ENCODE results near the gene HNRNPA3. TPM values are rescaled to one million over a fixed set of nuclear protein-coding genes. Genes with fewer than 3 reads are reported as not detected.

Gene HNRNPA3
- total and polyA plus RNA-seq, 2 donors (not counting 3 experiments of a cell fraction or from before 2014, with no cell fraction given): 57.5 to 316 TPM

DNA sequence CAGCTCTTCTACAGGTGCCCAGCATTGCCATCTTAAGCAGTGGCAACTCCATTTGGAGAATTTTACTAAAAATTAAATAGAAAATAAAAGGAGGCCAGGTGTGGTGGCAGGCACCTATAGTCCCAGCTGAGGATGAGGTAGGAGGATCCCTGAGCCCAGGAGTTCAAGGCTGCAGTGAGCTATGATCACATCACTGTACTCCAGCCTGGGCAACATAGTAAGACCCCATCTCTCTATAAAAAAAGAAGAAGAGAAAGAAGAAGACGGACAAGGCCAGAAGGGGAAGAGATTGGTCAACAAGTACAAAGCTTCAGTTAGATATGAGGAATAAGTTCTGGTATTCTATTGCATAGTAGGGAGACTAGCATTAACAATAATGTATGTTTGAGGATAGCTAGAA, 21.7 kb upstream of the HNRNPA3 start:
- TF ChIP-seq EZH2 (IDR thresholded peaks at IDR 0.05; ENCODE audit: borderline replicate concordance, low read depth, low read length, severe bottlenecking) (no peak), CTCF (IDR thresholded peaks at IDR 0.05; ENCODE audit: extremely low read depth in 1 of 2, insufficient read depth in 1 of 2, low read depth in 1 of 2, low read length in 2 of 2) (no peak), JUN (IDR thresholded peaks at IDR 0.05; ENCODE audit: borderline replicate concordance, insufficient read depth, insufficient read length, low read depth) (no peak), MYC (IDR thresholded peaks at IDR 0.05; ENCODE audit: low read depth, low read length) (no peak), POLR2AphosphoS5 (IDR thresholded peaks at IDR 0.05; ENCODE audit: insufficient read depth, low read depth, low read length) (no peak), POLR2A (IDR thresholded peaks at IDR 0.05; ENCODE audit: low read depth, low read length) (no peak), GATA2 (IDR thresholded peaks at IDR 0.05; ENCODE audit: insufficient read depth, insufficient read length, low read depth, low read length) (no peak), FOS (IDR thresholded peaks at IDR 0.05; ENCODE audit: borderline replicate concordance, insufficient read depth, low read length) (no peak)
- TF ChIP-seq, protein P1, sequence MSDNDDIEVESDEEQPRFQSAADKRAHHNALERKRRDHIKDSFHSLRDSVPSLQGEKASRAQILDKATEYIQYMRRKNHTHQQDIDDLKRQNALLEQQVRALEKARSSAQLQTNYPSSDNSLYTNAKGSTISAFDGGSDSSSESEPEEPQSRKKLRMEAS (IDR thresholded peaks at IDR 0.05; ENCODE audit: insufficient read depth, insufficient read length): no peak
- no peak overlapping the region for H3K4me2 ChIP-seq (ENCODE audit: insufficient read depth, low read length)
- no peak overlapping the region for H2AFZ ChIP-seq (ENCODE audit: low read depth, low read length)
- no peaks in the 10 kb centered on the region for H3K27me3 ChIP-seq (ENCODE audit: control insufficient read depth in 2 of 2, insufficient read depth in 2 of 2, low read length in 2 of 2)
- H3K4me3 ChIP-seq (replicated peaks in 1 of 3; ENCODE audit: insufficient read depth in 1 of 3, low read depth in 1 of 3, low read length in 3 of 3): no peak overlapping the region
- H3K4me1 ChIP-seq (ENCODE audit: control insufficient read depth, extremely low read depth, insufficient read depth, low read length): no peaks in the 10 kb centered on the region
- no peaks in the 10 kb centered on the region for H3K9me3 ChIP-seq (replicated peaks; ENCODE audit: control insufficient read depth, insufficient read depth, low read length)
- no peaks in the 10 kb centered on the region for H3K9me1 ChIP-seq (replicated peaks; ENCODE audit: control insufficient read depth, extremely low read depth, insufficient read depth, low read length)
- H3K27ac ChIP-seq (ENCODE audit: insufficient read depth, low read depth, low read length): no peak overlapping the region
- ChIA-PET POLR2A (no interaction called here), CTCF (interaction anchor here (0.9 kb wide), 1 partner anchor 26 kb away, joined by 4 read pairs; no protein-coding TSS in a partner anchor)
- no peaks in the 10 kb centered on the region for H3K79me2 ChIP-seq (ENCODE audit: control insufficient read depth, insufficient read depth, low read length)
- dilution Hi-C loops (cut with MboI; ENCODE audit: extremely low pct_ligation_motif_present, low sequenced_read_pairs) (no loop called here), intact Hi-C loops (cut with micrococcal nuclease) (no loop called here)
- H3K36me3 ChIP-seq (ENCODE audit: control insufficient read depth in 2 of 2, extremely low read depth in 1 of 2, insufficient read depth in 2 of 2, low read length in 2 of 2): no peaks in the 10 kb centered on the region
- BruUV-seq (replicated peaks): no TSS peak
- no peak overlapping the region for H3K9ac ChIP-seq (replicated peaks; ENCODE audit: extremely low read depth, insufficient read depth, low read length)
- FAIRE-seq: no peak
- no peak for DNase-seq (ENCODE audit: low read depth, low spot score)
- no peaks in the 10 kb centered on the region for H4K20me1 ChIP-seq (replicated peaks; ENCODE audit: control insufficient read depth, extremely low read depth, insufficient read depth, low read length)

Data from endothelial cell of umbilical vein (primary cell).